ENCODE results near the gene CBFA2T2.
"Not testable (repeated sequence)": the region's sequence is repeated elsewhere in the genome, so short reads cannot be mapped to it uniquely, and the experiment has no call there.

The CBFA2T2 gene

GRCh38 chr20:33584976-33585375 is 95.1 kb downstream of the CBFA2T2 start:
- no peak for DNase-seq

GRCh38 chr20:33585413-33585812 is 95.5 kb downstream of the CBFA2T2 start:
- DNase-seq = no peak

GRCh38 chr20:33589059-33589458 is 99.2 kb downstream of the CBFA2T2 start:
- DNase-seq = no peak

- not testable (repeated sequence) for DNase-seq
These were observed 102.0 kb downstream of the CBFA2T2 start for GRCh38 chr20:33591901-33592300.

- DNase-seq = no peak
These were observed 104.8 kb downstream of the CBFA2T2 start for GRCh38 chr20:33594743-33595142.

- no peak for DNase-seq
These were observed 110.5 kb downstream of the CBFA2T2 start for GRCh38 chr20:33600414-33600813.

GRCh38 chr20:33600981-33601380 is 111.1 kb downstream of the CBFA2T2 start:
- DNase-seq = no peak

- no peak for DNase-seq
These were observed 112.0 kb downstream of the CBFA2T2 start for GRCh38 chr20:33601861-33602260.

GRCh38 chr20:33602826-33603590 is 113.1 kb downstream of the CBFA2T2 start:
- DNase-seq = no peak

GRCh38 chr20:33604084-33604990 is 114.4 kb downstream of the CBFA2T2 start:
- no peak for DNase-seq

GRCh38 chr20:33604991-33605370 is 115.1 kb downstream of the CBFA2T2 start:
- DNase-seq = no peak

- no peak for DNase-seq
These were observed 116.3 kb downstream of the CBFA2T2 start for GRCh38 chr20:33606118-33606771.

GRCh38 chr20:33609504-33609903 is 119.6 kb downstream of the CBFA2T2 start:
- DNase-seq = no peak

GRCh38 chr20:33611106-33611505 is 121.2 kb downstream of the CBFA2T2 start:
- DNase-seq = no peak

- no peak for DNase-seq
These were observed 122.1 kb downstream of the CBFA2T2 start for GRCh38 chr20:33612001-33612400.

- no peak for DNase-seq
These were observed 132.0 kb downstream of the CBFA2T2 start for GRCh38 chr20:33621717-33622400.

- DNase-seq = no peak
These were observed 132.9 kb downstream of the CBFA2T2 start for GRCh38 chr20:33622705-33623365.

GRCh38 chr20:33624399-33624798 is 134.5 kb downstream of the CBFA2T2 start:
- DNase-seq = no peak

GRCh38 chr20:33626190-33626589 is 136.3 kb downstream of the CBFA2T2 start:
- DNase-seq = no peak

GRCh38 chr20:33627577-33628216 is 137.8 kb downstream of the CBFA2T2 start:
- no peak for DNase-seq

- DNase-seq = no peak
These were observed 139.6 kb downstream of the CBFA2T2 start for GRCh38 chr20:33629533-33629932.

GRCh38 chr20:33629979-33630378 is 140.1 kb downstream of the CBFA2T2 start:
- DNase-seq = no peak
